ENCODE measurements around the gene THTPA.

Gene THTPA

GRCh38 chr14:23522643-23523198 lies 33.4 kb upstream of the THTPA start:
- Histone ChIP-seq H3K9ac (ENCODE audit: low read depth, low read length) (no peak overlapping the region), H3K27ac (ENCODE audit: low read length) (no peak overlapping the region), H3K4me1 (ENCODE audit: insufficient read depth, low read length) (no peaks in the 10 kb centered on the region), H3K4me2 (ENCODE audit: insufficient read depth, low read length) (no peak overlapping the region), H3K4me3 (ENCODE audit: low read depth in 1 of 2, low read length in 2 of 2) (no peak overlapping the region), H3K79me2 (ENCODE audit: insufficient read depth, low read length) (no peaks in the 10 kb centered on the region), H4K20me1 (ENCODE audit: insufficient read depth, low read length) (no peaks in the 10 kb centered on the region), H3K36me3 (ENCODE audit: insufficient read depth, low read length) (no peaks in the 10 kb centered on the region), H3K9me3 (ENCODE audit: insufficient read depth, low read length, severe bottlenecking) (no peaks in the 10 kb centered on the region), H3K27me3 (ENCODE audit: insufficient read depth, low read length, poor library complexity) (no peaks in the 10 kb centered on the region), H2AFZ (ENCODE audit: low read depth, low read length) (no peak overlapping the region)
- TF ChIP-seq EZH2 (IDR thresholded peaks at IDR 0.05; ENCODE audit: borderline replicate concordance, low read depth, low read length, severe bottlenecking) (no peak), CTCF (IDR thresholded peaks at IDR 0.05; ENCODE audit: borderline replicate concordance, extremely low read depth, low read length, poor library complexity, severe bottlenecking) (no peak)
- no peak for ATAC-seq (ENCODE audit: insufficient read depth, low read depth)
- DNase-seq = no peak

- H3K79me2 ChIP-seq (ENCODE audit: insufficient read depth, low read length) = no peaks in the 10 kb centered on the region
- H3K4me1 ChIP-seq (ENCODE audit: insufficient read depth, low read length) = no peaks in the 10 kb centered on the region
- no peak for DNase-seq
Observed at GRCh38 chr14:23523229-23524016, 32.6 kb upstream of the THTPA start.

GRCh38 chr14:23524954-23525353 lies 31.1 kb upstream of the THTPA start:
- H3K9me3 ChIP-seq (ENCODE audit: insufficient read depth, low read length, severe bottlenecking) = no peaks in the 10 kb centered on the region
- no peak overlapping the region for H3K9ac ChIP-seq (ENCODE audit: low read depth, low read length)
- H3K4me3 ChIP-seq (ENCODE audit: low read depth in 1 of 2, low read length in 2 of 2) = no peak overlapping the region
- H3K27ac ChIP-seq (ENCODE audit: low read length) = no peak overlapping the region
- H3K36me3 ChIP-seq (ENCODE audit: insufficient read depth, low read length) = no peaks in the 10 kb centered on the region
- H4K20me1 ChIP-seq (ENCODE audit: insufficient read depth, low read length) = no peaks in the 10 kb centered on the region
- no peaks in the 10 kb centered on the region for H3K27me3 ChIP-seq (ENCODE audit: insufficient read depth, low read length, poor library complexity)
- ATAC-seq (ENCODE audit: insufficient read depth, low read depth) = no peak
- no peak overlapping the region for H2AFZ ChIP-seq (ENCODE audit: low read depth, low read length)
- TF ChIP-seq CTCF (IDR thresholded peaks at IDR 0.05; ENCODE audit: borderline replicate concordance, extremely low read depth, low read length, poor library complexity, severe bottlenecking) (no peak), EZH2 (IDR thresholded peaks at IDR 0.05; ENCODE audit: borderline replicate concordance, low read depth, low read length, severe bottlenecking) (no peak)
- H3K79me2 ChIP-seq (ENCODE audit: insufficient read depth, low read length) = no peaks in the 10 kb centered on the region
- no peak for DNase-seq
- H3K4me2 ChIP-seq (ENCODE audit: insufficient read depth, low read length) = no peak overlapping the region
- H3K4me1 ChIP-seq (ENCODE audit: insufficient read depth, low read length) = no peaks in the 10 kb centered on the region

More at GRCh38 chr14:23523229-23524016, 32.6 kb upstream of the THTPA start:
- H3K27me3 ChIP-seq (ENCODE audit: insufficient read depth, low read length, poor library complexity) = no peaks in the 10 kb centered on the region
- H2AFZ ChIP-seq (ENCODE audit: low read depth, low read length) = no peak overlapping the region
- TF ChIP-seq EZH2 (IDR thresholded peaks at IDR 0.05; ENCODE audit: borderline replicate concordance, low read depth, low read length, severe bottlenecking) = no peak
- TF ChIP-seq CTCF (IDR thresholded peaks at IDR 0.05; ENCODE audit: borderline replicate concordance, extremely low read depth, low read length, poor library complexity, severe bottlenecking) = no peak
- no peaks in the 10 kb centered on the region for H4K20me1 ChIP-seq (ENCODE audit: insufficient read depth, low read length)
- no peak for ATAC-seq (ENCODE audit: insufficient read depth, low read depth)
- H3K9ac ChIP-seq (ENCODE audit: low read depth, low read length) = no peak overlapping the region
- H3K27ac ChIP-seq (ENCODE audit: low read length) = no peak overlapping the region
- no peak overlapping the region for H3K4me2 ChIP-seq (ENCODE audit: insufficient read depth, low read length)
- no peak overlapping the region for H3K4me3 ChIP-seq (ENCODE audit: low read depth in 1 of 2, low read length in 2 of 2)
- H3K9me3 ChIP-seq (ENCODE audit: insufficient read depth, low read length, severe bottlenecking) = no peaks in the 10 kb centered on the region
- H3K36me3 ChIP-seq (ENCODE audit: insufficient read depth, low read length) = no peaks in the 10 kb centered on the region

Data from DND-41 (cell line).